Hepatocyte (in vitro differentiated cells): ENCODE data around the gene COL4A2. TPM values are rescaled to one million over a fixed set of nuclear protein-coding genes. Genes with fewer than 3 reads are reported as not detected.
"Not testable (repeated sequence)": the region's sequence is repeated elsewhere in the genome, so short reads cannot be mapped to it uniquely, and the experiment has no call there.

ENCODE experiments used
- DNase-seq: peaks from one replicate; pipeline ENCODE4 v3.0.0-alpha.2; 2016; ENCODE audit warnings: low spot score
- H2AFZ ChIP-seq: fragments of 200-600 bp; sonication (generic); 2 replicates; pipeline ENCODE4 v1.6.0; 2016; ENCODE audit warnings: antibody characterized with exemption, mild to moderate bottlenecking
- H3K27ac ChIP-seq: fragments of 200-600 bp; sonication (generic); 2 replicates; pipeline ENCODE4 v1.5.1; 2016; ENCODE audit warnings: mild to moderate bottlenecking
- H3K27me3 ChIP-seq: fragments of 200-600 bp; sonication (generic); 2 replicates; pipeline ENCODE4 v1.6.1; 2016
- H3K36me3 ChIP-seq: fragments of 200-600 bp; sonication (generic); replicated peaks from 2 replicates; pipeline ENCODE4 v1.5.1; 2016; ENCODE audit warnings: low read depth; ENCODE audit not compliant: insufficient read depth
- H3K4me1 ChIP-seq: fragments of 200-600 bp; sonication (generic); 2 replicates; pipeline ENCODE4 v1.5.1; 2016; ENCODE audit warnings: mild to moderate bottlenecking, moderate library complexity; ENCODE audit not compliant: insufficient read depth
- H3K4me2 ChIP-seq: fragments of 200-600 bp; sonication (generic); 2 replicates; pipeline ENCODE4 v1.6.0; 2016
- H3K4me3 ChIP-seq: fragments of 200-600 bp; sonication (generic); 2 replicates; pipeline ENCODE4 v1.5.1; 2016; ENCODE audit warnings: mild to moderate bottlenecking
- H3K79me2 ChIP-seq: fragments of 200-600 bp; sonication (generic); 2 replicates; pipeline ENCODE4 v1.6.0; 2017; ENCODE audit warnings: mild to moderate bottlenecking
- H3K9me2 ChIP-seq: fragments of 200-600 bp; sonication (generic); replicated peaks from 2 replicates; pipeline ENCODE4 v1.6.0; 2017; ENCODE audit warnings: mild to moderate bottlenecking; ENCODE audit not compliant: insufficient read depth
- H3K9me3 ChIP-seq: fragments of 200-600 bp; sonication (generic); 2 replicates; pipeline ENCODE4 v1.5.1; 2016; ENCODE audit warnings: low read depth, mild to moderate bottlenecking
- H4K20me1 ChIP-seq: fragments of 200-600 bp; sonication (generic); 2 replicates; pipeline ENCODE4 v1.6.0; 2016; ENCODE audit warnings: mild to moderate bottlenecking; ENCODE audit not compliant: insufficient read depth, poor library complexity, severe bottlenecking
- EZH2 ChIP-seq: fragments of 200-600 bp; sonication (generic); IDR thresholded peaks from 2 replicates; pipeline ENCODE4 v1.6.1; 2016; ENCODE audit warnings: antibody characterized with exemption, mild to moderate bottlenecking, borderline replicate concordance
- EZH2phosphoT487 ChIP-seq: fragments of 200-600 bp; sonication (generic); IDR thresholded peaks from one replicate; pipeline ENCODE4 v1.6.1; 2018; ENCODE audit warnings: antibody characterized with exemption, mild to moderate bottlenecking, low read depth, moderate library complexity; ENCODE audit not compliant: unreplicated experiment, severe bottlenecking
- WGBS: methylation state at CpG from one replicate; pipeline ENCODE4 v1.1.6; 2016; ENCODE audit warnings: low lambda C conversion rate; ENCODE audit errors: missing lambda C conversion rate; 5-methylcytosine and 5-hydroxymethylcytosine counted together
- polyA plus RNA-seq: library from polyadenylated mRNA; unstranded; fragments of >200 nt; fragmentation: Nextera tagmentation; extraction: Ambion mirVana; gene quantifications from 2 replicates; pipeline ENCODE4 v1.2.1, GENCODE V29; 2016
- total RNA-seq: library from RNA; depleted of rRNA; stranded (reverse); fragments of >200 nt; gene quantifications from 2 replicates; pipeline ENCODE4 v1.2.3, GENCODE V29; 2014
- TF ChIP-seq, protein P1 (sequence below): fragments of 200-600 bp; sonication (generic); IDR thresholded peaks from 2 replicates; pipeline ENCODE4 v1.5.1; 2016; ENCODE audit warnings: antibody characterized with exemption, mild to moderate bottlenecking; ENCODE audit not compliant: poor library complexity

The COL4A2 gene
- total and polyA plus RNA-seq, 2 experiments from 2014 or later, result 171 to 221 TPM

DNA sequence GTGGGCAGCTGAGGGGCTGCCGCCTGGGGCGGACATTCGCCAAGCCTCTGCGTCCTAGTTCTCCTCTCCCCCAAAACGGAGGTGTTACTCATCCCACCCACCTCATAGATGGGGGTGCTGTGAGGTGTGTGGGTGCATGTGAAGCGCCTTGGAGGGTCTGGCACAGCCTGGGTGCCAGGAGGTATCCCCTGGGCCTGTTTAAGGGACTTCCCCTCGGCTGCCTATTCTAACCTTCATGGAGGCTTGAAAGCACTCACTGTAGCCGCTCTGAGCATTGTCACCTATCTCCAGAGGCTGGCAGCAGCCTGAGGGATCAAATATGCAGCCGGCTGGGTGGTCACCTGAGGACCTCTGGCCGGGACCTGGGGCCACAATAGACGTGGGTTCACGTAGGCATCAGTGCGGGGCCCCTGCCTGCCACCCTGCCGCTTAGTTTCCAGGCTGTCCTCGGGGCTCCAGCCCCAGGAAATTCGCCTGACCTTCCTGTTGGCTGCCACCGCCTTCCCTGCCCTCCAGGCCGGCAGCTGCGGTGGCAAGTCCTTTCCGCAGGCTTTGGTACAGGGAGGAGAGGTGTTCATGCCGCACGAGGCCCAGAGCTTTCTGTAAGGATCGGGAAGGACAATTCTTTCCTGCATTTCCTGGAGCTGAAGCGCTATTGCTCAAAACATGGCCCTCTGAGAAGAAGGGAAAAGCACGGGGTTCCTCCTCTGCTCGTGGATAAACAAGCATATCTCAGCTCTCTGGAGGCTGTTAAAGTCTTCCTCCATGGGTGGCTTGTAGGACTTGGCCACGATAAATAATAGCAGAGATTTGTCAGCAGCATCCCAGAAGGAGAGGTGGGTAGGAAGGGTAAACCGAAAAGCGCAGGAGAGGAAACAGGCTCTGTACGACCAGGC is 4.6 kb downstream of the COL4A2 start:
- 71% methylated on average over 30 of the region's 30 CpGs for WGBS
- peaks cover 4% of the 10 kb centered on the region for H4K20me1 ChIP-seq
- TF ChIP-seq EZH2phosphoT487 (no peak), EZH2 (no peak)
- TF ChIP-seq, protein P1, sequence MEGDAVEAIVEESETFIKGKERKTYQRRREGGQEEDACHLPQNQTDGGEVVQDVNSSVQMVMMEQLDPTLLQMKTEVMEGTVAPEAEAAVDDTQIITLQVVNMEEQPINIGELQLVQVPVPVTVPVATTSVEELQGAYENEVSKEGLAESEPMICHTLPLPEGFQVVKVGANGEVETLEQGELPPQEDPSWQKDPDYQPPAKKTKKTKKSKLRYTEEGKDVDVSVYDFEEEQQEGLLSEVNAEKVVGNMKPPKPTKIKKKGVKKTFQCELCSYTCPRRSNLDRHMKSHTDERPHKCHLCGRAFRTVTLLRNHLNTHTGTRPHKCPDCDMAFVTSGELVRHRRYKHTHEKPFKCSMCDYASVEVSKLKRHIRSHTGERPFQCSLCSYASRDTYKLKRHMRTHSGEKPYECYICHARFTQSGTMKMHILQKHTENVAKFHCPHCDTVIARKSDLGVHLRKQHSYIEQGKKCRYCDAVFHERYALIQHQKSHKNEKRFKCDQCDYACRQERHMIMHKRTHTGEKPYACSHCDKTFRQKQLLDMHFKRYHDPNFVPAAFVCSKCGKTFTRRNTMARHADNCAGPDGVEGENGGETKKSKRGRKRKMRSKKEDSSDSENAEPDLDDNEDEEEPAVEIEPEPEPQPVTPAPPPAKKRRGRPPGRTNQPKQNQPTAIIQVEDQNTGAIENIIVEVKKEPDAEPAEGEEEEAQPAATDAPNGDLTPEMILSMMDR, result no peak
- no peaks in the 10 kb centered on the region for H3K9me3 ChIP-seq
- no peak overlapping the region for H3K4me3 ChIP-seq
- no peak overlapping the region for H2AFZ ChIP-seq
- peak overlapping the region; percentile 3 for H3K27ac ChIP-seq
- H3K9me2 ChIP-seq, result no peaks in the 10 kb centered on the region
- H3K36me3 ChIP-seq, result no peaks in the 10 kb centered on the region
- peak overlapping the region; percentile 54 for H3K4me2 ChIP-seq
- peaks cover 66% of the 10 kb centered on the region for H3K79me2 ChIP-seq
- no peaks in the 10 kb centered on the region for H3K27me3 ChIP-seq
- peaks cover 36% of the 10 kb centered on the region for H3K4me1 ChIP-seq
- no peak for DNase-seq

GRCh38 chr13:110312339-110313031 is 5.4 kb downstream of the COL4A2 start:
- no peaks in the 10 kb centered on the region for H3K27me3 ChIP-seq
- no peaks in the 10 kb centered on the region for H3K36me3 ChIP-seq
- TF ChIP-seq, protein P1, result no peak
- peak; percentile 80 for TF ChIP-seq EZH2phosphoT487
- H3K4me1 ChIP-seq, result peaks cover 36% of the 10 kb centered on the region
- H3K4me2 ChIP-seq, result peak overlapping the region; percentile 54
- WGBS, result 37% methylated on average over 4 of the region's 4 CpGs
- peaks cover 4% of the 10 kb centered on the region for H4K20me1 ChIP-seq
- H3K9me3 ChIP-seq, result no peaks in the 10 kb centered on the region
- H3K4me3 ChIP-seq, result no peak overlapping the region
- no peaks in the 10 kb centered on the region for H3K9me2 ChIP-seq
- no peak overlapping the region for H2AFZ ChIP-seq
- H3K79me2 ChIP-seq, result peaks cover 69% of the 10 kb centered on the region
- peak overlapping the region; percentile 52 for H3K27ac ChIP-seq
- peak; percentile 85 for DNase-seq

DNA sequence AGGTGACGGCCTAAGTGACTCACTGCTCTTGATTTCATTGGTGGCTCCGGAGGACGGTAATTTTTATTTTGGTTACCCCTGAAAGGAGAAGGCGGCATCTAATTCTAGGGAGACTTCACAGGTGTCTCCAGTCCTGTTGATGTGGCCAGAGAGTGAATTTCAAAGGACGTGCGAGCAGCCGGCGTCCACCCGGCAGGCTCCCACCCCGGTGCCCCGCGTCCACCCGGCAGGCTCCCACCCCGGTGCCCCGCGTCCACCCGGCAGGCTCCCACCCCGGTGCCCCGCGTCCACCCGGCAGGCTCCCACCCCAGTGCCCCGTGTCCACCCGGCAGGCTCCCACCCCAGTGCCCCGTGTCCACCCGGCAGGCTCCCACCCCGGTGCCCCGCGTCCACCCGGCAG is 6.2 kb downstream of the COL4A2 start:
- H3K27me3 ChIP-seq, H4K20me1 ChIP-seq, H3K4me3 ChIP-seq, H3K9me2 ChIP-seq, DNase-seq, H3K4me2 ChIP-seq, H3K36me3 ChIP-seq, H2AFZ ChIP-seq, H3K9me3 ChIP-seq: not testable (repeated sequence)
- WGBS, result 88% methylated on average over 15 of the region's 29 CpGs
- Histone ChIP-seq H3K79me2 (peaks cover 72% of the 10 kb centered on the region), H3K27ac (peak overlapping the region; percentile 52), H3K4me1 (peaks cover 36% of the 10 kb centered on the region)

DNA sequence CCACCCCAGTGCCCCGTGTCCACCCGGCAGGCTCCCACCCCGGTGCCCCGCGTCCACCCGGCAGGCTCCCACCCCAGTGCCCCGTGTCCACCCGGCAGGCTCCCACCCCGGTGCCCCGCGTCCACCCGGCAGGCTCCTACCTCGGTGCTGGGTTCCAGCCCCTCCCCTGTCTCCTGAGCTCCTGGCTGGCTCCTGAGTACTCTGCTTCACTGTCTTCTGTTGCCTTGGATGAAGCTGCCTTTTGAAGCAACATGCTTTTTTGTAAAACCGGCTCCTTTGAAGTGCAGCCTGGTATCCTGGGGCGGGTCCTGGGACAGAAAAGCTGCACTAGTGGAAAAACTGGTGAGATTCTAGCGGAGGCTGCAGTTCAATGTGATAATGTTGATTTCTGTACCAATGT is 6.6 kb downstream of the COL4A2 start:
- H3K4me2 ChIP-seq, H3K4me3 ChIP-seq, H3K9me2 ChIP-seq, H3K27me3 ChIP-seq, H2AFZ ChIP-seq, H3K27ac ChIP-seq, DNase-seq, H3K36me3 ChIP-seq, H4K20me1 ChIP-seq, H3K9me3 ChIP-seq: not testable (repeated sequence)
- peaks cover 76% of the 10 kb centered on the region for H3K79me2 ChIP-seq
- WGBS, result 72% methylated on average over 7 of the region's 16 CpGs
- H3K4me1 ChIP-seq, result peaks cover 36% of the 10 kb centered on the region
